Activated naive CD8-positive, alpha-beta T cell (primary cell): ENCODE measurements around the gene PPIP5K1.

Source experiments
- H3K27ac Mint-ChIP-seq: one replicate; pipeline ENCODE4 v1.8.0; 2021; ENCODE audit warnings: mixed read lengths
- H3K27me3 Mint-ChIP-seq: one replicate; pipeline ENCODE4 v1.8.0; 2021; ENCODE audit warnings: mixed read lengths
- H3K36me3 Mint-ChIP-seq: one replicate; pipeline ENCODE4 v1.8.0; 2021; ENCODE audit warnings: mixed read lengths
- H3K4me1 Mint-ChIP-seq: one replicate; pipeline ENCODE4 v1.8.0; 2021; ENCODE audit warnings: low read depth, mixed read lengths
- H3K4me3 Mint-ChIP-seq: one replicate; pipeline ENCODE4 v1.8.0; 2021; ENCODE audit warnings: mild to moderate bottlenecking, mixed read lengths
- H3K9me3 Mint-ChIP-seq: one replicate; pipeline ENCODE4 v1.8.0; 2021; ENCODE audit warnings: low read depth, mixed read lengths

PPIP5K1 gene

DNA sequence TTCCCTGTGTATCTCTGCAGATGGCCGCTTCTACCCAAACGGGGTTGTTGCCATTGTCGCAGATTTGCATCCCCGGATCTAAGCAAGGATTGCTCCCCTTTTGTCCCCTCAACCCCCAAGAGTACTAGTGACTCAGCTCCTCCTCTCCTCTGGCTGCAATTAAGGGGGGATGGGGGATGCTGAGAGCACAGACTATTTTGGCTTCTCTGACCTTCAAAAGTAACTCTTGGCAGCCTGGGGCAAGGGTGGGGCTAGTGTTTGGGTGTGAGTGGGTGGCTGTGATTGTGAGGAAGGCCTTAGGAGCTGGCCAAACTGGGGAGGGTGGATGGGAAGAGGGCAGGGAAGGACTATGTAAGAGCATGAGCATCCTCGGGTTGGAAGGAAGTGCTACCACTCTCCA, 73.8 kb downstream of the PPIP5K1 start:
- Mint-ChIP-seq H3K4me3 (no peak overlapping the region), H3K4me1 (peaks cover 42% of the 10 kb centered on the region), H3K36me3 (no peaks in the 10 kb centered on the region), H3K27ac (no peak overlapping the region), H3K27me3 (no peaks in the 10 kb centered on the region), H3K9me3 (no peaks in the 10 kb centered on the region)

- Mint-ChIP-seq H3K4me3 (no peak overlapping the region), H3K9me3 (no peaks in the 10 kb centered on the region), H3K27me3 (no peaks in the 10 kb centered on the region), H3K27ac (no peak overlapping the region), H3K4me1 (peaks cover 44% of the 10 kb centered on the region), H3K36me3 (no peaks in the 10 kb centered on the region)
Observed at GRCh38 chr15:43515741-43516140, 74.3 kb downstream of the PPIP5K1 start.

- Mint-ChIP-seq H3K27ac (no peak overlapping the region), H3K4me3 (no peak overlapping the region), H3K9me3 (no peaks in the 10 kb centered on the region), H3K27me3 (no peaks in the 10 kb centered on the region), H3K4me1 (peaks cover 52% of the 10 kb centered on the region), H3K36me3 (no peaks in the 10 kb centered on the region)
Observed at GRCh38 chr15:43514241-43515057, 75.6 kb downstream of the PPIP5K1 start.

DNA sequence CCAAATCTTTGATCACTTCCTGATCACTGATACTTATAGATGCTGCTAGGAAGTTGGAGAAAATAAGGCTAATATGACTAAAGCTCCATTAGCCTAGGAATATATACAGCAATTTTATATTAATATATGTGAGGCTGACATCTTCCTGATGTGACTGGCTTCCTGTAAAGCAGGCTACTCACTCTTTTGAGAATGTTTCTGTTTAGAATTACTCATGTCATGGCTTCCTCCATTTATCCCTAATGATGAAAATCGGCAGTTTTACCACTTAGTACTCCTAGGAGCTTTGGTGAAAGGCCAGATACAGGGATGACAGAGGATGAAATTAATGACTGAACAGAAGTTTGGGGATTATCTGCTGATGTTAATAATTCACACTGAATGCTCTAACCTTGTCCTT, 76.5 kb downstream of the PPIP5K1 start:
- H3K4me1 Mint-ChIP-seq: peaks cover 54% of the 10 kb centered on the region
- no peaks in the 10 kb centered on the region for H3K9me3 Mint-ChIP-seq
- no peak overlapping the region for H3K4me3 Mint-ChIP-seq
- no peak overlapping the region for H3K27ac Mint-ChIP-seq
- no peaks in the 10 kb centered on the region for H3K36me3 Mint-ChIP-seq
- no peaks in the 10 kb centered on the region for H3K27me3 Mint-ChIP-seq

DNA sequence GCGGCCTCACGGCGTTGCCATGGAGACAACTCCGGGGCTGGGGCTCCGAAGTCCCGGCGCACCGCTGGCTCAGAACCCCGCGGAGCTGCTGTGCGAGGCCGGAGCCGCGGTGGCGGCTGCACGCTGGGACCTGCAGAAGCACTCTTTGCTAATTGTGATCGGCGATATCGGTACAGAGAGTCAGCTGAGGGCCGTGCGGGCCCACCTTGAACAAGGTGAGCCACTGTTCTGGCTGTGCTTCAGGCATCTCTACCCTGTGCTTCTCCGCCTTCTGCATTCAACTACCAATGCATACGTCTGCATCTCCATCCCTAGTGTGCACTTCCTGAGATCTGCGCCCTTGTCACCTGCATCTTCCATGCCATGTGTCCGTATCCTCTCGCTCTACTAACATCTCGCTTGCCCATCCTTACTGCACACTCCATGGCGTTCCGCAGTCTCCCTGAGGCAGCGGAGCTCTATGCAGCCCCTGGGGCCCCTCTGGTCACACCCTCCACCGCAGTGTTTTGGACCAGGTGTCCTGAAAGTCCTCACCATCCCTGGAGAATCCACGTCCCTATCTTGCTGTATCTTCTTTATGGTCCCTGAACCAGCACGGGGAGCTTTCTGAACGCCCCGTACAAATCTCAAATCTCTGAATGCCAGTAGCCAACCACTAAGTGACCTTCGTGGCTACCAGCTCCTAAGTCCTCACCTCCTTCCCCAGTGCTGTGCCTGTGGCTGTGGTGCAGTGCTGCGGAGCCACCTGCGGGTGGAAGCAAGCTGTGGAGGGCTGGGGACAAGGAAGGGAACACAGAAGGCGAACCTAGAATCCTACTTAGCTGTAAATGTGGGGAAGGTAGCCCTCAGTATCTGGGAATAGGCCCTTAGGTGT, 78.8 kb downstream of the PPIP5K1 start:
- peaks cover 37% of the 10 kb centered on the region for H3K4me1 Mint-ChIP-seq
- peak overlapping the region; percentile 93 for H3K4me3 Mint-ChIP-seq
- H3K27ac Mint-ChIP-seq: no peak overlapping the region
- H3K27me3 Mint-ChIP-seq: no peaks in the 10 kb centered on the region
- no peaks in the 10 kb centered on the region for H3K9me3 Mint-ChIP-seq
- no peaks in the 10 kb centered on the region for H3K36me3 Mint-ChIP-seq

DNA sequence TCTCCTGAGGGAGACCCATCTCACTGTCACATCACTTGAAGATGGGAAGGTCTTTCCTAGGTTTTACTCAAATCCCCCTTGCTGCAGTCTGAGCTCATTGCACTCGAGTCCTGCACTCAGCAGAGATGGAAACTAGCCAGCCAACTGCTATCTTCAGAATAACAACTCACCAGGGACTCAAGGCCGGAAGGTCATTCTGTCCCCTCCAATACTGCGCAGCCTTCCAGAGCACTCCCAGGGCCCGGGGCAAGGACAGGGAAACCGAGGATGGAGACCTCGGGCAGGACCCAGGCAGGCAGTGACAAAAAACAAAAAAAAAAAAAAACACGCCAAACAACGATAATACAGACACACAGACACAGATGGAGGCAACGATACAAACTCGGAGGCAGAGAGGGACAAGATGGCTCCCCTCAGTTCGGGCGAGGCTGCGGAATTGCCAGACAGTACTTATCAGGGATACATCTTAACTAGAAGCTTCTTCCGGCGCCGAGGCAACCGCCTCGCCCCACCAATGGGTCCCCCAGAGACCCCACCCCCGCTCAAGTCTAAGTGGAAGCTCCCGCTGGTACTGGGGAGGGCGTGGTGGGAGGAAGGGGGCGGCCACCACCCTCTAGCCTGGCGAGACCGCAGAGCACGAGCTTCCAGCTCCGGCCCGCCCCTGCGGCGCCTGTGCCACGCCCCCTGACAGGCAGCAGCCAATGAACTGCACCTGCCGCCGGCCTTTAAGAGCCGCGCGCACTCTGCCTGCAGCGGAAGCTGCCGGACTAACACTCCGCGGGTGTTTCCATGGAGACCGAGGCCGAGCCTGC, 79.6 kb downstream of the PPIP5K1 start:
- peak overlapping the region; percentile 93 for H3K4me3 Mint-ChIP-seq
- H3K9me3 Mint-ChIP-seq: no peaks in the 10 kb centered on the region
- H3K27me3 Mint-ChIP-seq: no peaks in the 10 kb centered on the region
- H3K4me1 Mint-ChIP-seq: peaks cover 32% of the 10 kb centered on the region
- peak overlapping the region; percentile 90 for H3K27ac Mint-ChIP-seq
- no peaks in the 10 kb centered on the region for H3K36me3 Mint-ChIP-seq

GRCh38 chr15:43509660-43510199, 80.3 kb downstream of the PPIP5K1 start:
- H3K27me3 Mint-ChIP-seq: no peaks in the 10 kb centered on the region
- H3K27ac Mint-ChIP-seq: peak overlapping the region; percentile 64
- no peaks in the 10 kb centered on the region for H3K9me3 Mint-ChIP-seq
- H3K4me3 Mint-ChIP-seq: peak overlapping the region; percentile 93
- no peaks in the 10 kb centered on the region for H3K36me3 Mint-ChIP-seq
- H3K4me1 Mint-ChIP-seq: peaks cover 32% of the 10 kb centered on the region

GRCh38 chr15:43508991-43509659, 80.9 kb downstream of the PPIP5K1 start:
- H3K4me1 Mint-ChIP-seq: peaks cover 28% of the 10 kb centered on the region
- H3K36me3 Mint-ChIP-seq: no peaks in the 10 kb centered on the region
- no peaks in the 10 kb centered on the region for H3K9me3 Mint-ChIP-seq
- no peak overlapping the region for H3K4me3 Mint-ChIP-seq
- no peaks in the 10 kb centered on the region for H3K27me3 Mint-ChIP-seq
- H3K27ac Mint-ChIP-seq: no peak overlapping the region

GRCh38 chr15:43508421-43508820, 81.6 kb downstream of the PPIP5K1 start:
- H3K36me3 Mint-ChIP-seq: no peaks in the 10 kb centered on the region
- H3K4me3 Mint-ChIP-seq: no peak overlapping the region
- no peak overlapping the region for H3K27ac Mint-ChIP-seq
- H3K4me1 Mint-ChIP-seq: peaks cover 22% of the 10 kb centered on the region
- no peaks in the 10 kb centered on the region for H3K27me3 Mint-ChIP-seq
- no peaks in the 10 kb centered on the region for H3K9me3 Mint-ChIP-seq

GRCh38 chr15:43505738-43506137, 84.3 kb downstream of the PPIP5K1 start:
- H3K4me3 Mint-ChIP-seq: no peak overlapping the region
- H3K9me3 Mint-ChIP-seq: no peaks in the 10 kb centered on the region
- H3K36me3 Mint-ChIP-seq: no peaks in the 10 kb centered on the region
- peaks cover 13% of the 10 kb centered on the region for H3K4me1 Mint-ChIP-seq
- H3K27ac Mint-ChIP-seq: no peak overlapping the region
- H3K27me3 Mint-ChIP-seq: no peaks in the 10 kb centered on the region

- H3K27ac Mint-ChIP-seq: no peak overlapping the region
- no peak overlapping the region for H3K4me3 Mint-ChIP-seq
- H3K4me1 Mint-ChIP-seq: no peaks in the 10 kb centered on the region
- H3K36me3 Mint-ChIP-seq: peaks cover 2% of the 10 kb centered on the region
- no peaks in the 10 kb centered on the region for H3K9me3 Mint-ChIP-seq
- no peaks in the 10 kb centered on the region for H3K27me3 Mint-ChIP-seq
Observed at GRCh38 chr15:43499635-43500034, 90.4 kb downstream of the PPIP5K1 start.

GRCh38 chr15:43498990-43499389, 91.0 kb downstream of the PPIP5K1 start:
- H3K4me1 Mint-ChIP-seq: no peaks in the 10 kb centered on the region
- H3K9me3 Mint-ChIP-seq: no peaks in the 10 kb centered on the region
- no peak overlapping the region for H3K27ac Mint-ChIP-seq
- no peaks in the 10 kb centered on the region for H3K27me3 Mint-ChIP-seq
- H3K4me3 Mint-ChIP-seq: no peak overlapping the region
- peaks cover 2% of the 10 kb centered on the region for H3K36me3 Mint-ChIP-seq

GRCh38 chr15:43493703-43494472, 96.1 kb downstream of the PPIP5K1 start:
- Mint-ChIP-seq H3K27ac (peak overlapping the region; percentile 98), H3K4me1 (peaks cover 30% of the 10 kb centered on the region), H3K36me3 (peaks cover 7% of the 10 kb centered on the region), H3K27me3 (no peaks in the 10 kb centered on the region), H3K9me3 (no peaks in the 10 kb centered on the region), H3K4me3 (peak overlapping the region; percentile 100)
